Measurements from ENCODE around the gene ANKRD6.
"Not testable (repeated sequence)": the region's sequence is repeated elsewhere in the genome, so short reads cannot be mapped to it uniquely, and the experiment has no call there.

The ANKRD6 gene

DNA sequence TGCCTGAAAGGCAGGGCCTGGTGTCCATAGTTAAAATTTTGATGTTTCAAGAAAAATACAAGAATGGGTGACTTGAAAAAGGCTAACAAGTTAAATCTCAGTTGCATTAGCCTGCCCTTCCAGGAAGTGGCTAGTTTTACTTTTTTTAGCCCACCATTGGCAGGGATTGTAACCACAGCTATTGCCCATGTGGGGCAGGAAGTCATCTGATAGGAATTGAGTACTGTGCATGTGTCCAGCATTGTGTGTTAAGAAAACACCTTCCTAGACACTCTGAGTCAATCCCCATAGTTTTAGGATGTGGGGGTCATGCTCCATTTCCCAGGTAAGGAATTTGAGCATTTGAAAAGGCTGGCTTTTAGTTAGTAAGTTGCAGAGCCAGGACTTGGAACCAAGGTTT lies 178.7 kb downstream of the ANKRD6 start:
- DNase-seq, result no peak

DNA sequence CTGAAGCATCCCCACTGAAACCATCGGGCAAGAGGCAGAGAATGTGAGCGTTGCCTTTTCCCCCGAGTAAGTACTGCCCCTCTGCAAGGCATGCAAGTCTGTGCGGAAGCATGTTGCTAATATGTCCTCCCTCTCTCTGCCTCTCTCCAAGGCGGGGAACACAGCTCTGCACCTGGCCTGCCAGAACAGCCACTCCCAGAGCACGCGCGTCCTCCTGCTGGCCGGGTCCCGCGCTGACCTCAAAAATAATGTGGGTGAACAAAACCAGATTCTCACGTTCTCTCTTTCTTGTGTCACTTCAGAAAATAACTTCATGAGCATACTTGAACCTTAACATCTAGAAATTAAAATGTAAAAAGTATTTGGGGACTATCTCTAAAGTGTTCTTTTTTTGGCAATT lies 179.2 kb downstream of the ANKRD6 start:
- no peak for DNase-seq

DNA sequence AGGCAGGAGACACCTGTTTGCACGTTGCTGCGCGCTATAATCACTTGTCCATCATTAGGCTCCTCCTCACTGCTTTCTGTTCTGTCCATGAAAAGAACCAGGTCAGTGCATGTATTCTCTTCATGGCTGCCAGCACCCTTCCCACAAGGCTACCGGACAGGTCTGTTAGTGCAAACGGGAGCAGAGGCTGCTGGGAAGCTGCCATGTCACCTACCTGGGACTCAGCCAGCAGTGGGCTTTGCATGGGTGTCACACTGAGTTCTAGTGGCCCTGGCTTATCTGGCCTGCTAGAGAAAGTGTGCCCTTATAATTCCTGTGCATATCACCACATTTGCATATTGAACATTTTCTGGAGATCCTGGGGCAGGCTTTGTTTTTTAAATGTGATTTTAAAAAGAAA lies 180.8 kb downstream of the ANKRD6 start:
- DNase-seq, result no peak

DNA sequence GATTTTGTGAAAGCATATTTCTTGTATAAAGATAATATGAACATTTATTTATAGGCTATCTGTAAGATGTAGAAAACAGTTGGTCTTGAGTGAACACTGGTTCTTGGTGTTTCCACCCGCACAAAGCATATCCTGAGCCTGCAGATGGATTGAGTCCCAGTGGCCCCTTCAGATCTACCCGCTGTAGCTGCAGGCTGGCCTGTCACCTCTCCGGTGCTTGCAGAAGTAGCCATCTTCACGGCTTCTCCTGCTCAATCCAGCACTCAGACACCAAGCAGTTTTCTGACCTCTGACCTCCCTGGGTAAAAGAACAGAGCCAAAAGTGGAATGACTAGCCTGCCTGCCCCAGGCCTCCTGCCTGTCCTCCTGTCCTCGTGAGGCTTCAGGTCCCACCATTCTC lies 182.9 kb downstream of the ANKRD6 start:
- no peak for DNase-seq

DNA sequence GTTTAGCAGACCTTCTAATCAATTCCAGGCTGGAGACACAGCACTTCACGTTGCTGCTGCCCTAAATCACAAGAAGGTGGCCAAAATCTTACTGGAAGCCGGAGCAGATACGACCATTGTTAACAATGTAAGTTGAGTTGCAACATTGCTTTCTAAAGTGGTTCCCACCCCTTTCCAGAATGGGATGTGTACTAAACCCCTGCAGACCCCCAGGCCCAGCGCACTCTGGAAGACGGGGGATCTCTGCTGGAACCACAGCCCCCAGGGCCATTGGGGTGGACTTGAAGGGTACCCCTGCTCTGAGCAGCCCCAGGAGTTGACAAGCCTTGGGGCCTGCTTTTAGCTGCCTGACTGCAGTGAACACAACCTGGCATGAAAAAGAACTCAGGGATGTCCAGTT lies 183.6 kb downstream of the ANKRD6 start:
- no peak for DNase-seq

DNA sequence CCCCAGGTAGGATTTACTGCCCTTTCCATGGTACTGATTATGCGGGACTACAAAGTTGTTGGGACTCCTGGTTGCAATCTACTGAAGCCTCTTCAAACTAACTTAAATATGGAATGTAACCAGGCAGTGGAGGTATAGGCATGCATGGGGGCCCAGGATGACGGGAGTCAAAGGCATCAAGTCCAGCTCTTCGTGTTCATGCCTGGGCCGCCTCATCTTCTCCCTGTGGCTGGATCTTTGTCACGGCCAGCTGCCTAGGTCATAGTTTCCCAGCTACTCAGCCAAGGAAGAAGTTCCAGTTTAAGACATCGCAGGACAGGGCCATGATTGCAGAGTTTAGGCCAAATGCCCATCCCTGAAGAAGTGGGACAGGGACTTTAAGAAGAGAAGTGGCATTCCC lies 185.1 kb downstream of the ANKRD6 start:
- DNase-seq, result no peak

DNA sequence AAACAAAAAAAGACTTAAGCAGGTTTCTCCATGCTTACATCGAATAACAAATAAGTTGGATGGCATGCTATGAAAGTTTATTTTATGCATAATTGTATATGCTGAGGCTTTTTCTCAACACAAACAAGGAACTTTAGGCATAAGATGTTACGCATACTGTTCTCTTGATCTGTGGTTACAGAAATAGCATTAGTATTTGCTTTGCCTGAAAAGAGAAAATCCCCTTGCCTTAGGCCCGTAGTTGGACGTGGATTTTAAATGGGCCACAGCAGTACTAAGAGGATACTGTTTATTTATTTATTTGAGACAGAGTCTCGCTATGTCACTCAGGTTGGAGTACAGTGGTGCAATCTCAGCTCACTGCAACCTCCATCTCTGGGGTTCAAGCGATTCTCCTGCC lies 186.6 kb downstream of the ANKRD6 start:
- no peak for DNase-seq

DNA sequence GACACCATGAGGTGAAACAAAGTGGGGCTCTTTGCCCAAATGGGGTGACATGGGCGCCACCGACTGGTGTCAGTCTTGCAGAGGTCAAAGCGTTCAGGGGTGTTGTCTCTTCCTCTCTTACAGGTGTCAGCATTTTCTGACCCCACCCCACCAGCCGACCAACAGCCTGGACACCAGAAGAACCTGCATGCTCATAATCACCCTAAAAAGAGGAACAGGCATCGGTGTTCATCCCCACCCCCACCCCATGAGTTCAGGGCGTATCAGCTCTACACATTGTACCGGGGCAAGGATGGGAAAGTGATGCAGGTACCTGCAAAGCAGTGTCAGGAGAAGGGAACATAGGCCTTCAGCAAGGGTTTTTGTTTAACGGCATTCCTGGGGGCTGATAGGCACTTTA lies 190.8 kb downstream of the ANKRD6 start:
- DNase-seq, result no peak

DNA sequence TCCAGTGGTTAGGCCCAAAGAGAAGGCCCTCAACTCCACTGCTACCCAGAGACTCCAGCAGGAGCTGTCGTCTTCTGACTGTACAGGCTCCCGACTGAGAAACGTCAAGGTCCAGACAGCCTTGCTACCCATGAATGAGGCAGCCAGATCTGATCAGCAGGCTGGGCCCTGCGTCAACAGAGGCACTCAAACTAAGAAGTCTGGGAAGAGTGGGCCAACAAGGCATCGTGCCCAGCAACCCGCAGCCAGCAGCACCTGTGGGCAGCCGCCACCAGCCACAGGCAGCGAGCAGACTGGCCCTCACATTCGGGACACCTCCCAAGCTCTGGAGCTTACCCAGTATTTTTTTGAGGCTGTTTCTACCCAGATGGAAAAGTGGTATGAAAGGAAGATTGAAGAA lies 197.5 kb downstream of the ANKRD6 start:
- no peak for DNase-seq

DNA sequence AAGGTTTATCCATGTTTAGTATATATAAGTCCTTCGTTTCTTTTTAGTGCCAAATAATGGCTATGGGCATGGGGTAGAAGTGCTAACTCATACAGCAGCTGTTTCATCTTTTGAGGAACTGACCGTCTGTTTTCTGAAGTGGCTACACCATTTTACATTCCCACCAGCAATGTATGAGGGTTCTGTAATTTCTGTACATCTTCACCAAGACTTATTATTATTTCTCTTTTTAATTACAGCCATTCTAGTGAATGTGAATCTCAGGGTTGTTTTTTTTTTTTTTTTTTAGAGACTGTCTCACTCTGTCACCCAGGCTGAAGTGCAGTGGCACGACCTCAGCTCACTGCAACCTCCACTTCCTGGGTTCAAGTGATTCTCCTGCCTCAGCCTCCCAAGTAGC lies 203.5 kb downstream of the ANKRD6 start:
- not testable (repeated sequence) for DNase-seq

DNA sequence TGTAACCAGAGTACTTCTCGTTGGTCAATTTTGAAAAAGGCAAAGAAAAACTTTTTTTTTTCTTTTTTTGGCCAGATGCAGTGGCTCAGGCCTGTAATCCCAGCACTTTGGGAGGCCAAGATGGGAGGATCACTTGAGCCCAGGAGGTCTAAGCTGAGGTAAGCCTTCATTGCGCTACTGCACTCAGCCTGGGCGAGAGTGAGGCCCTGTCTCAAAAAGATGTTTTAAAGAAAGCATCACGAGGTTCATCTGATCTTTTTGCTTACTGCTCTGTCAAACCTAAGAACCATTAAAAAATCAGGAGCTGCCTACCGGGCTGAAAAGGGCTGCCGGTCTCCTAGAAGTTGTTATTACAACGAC lies 205.0 kb downstream of the ANKRD6 start:
- DNase-seq, result no peak

DNA sequence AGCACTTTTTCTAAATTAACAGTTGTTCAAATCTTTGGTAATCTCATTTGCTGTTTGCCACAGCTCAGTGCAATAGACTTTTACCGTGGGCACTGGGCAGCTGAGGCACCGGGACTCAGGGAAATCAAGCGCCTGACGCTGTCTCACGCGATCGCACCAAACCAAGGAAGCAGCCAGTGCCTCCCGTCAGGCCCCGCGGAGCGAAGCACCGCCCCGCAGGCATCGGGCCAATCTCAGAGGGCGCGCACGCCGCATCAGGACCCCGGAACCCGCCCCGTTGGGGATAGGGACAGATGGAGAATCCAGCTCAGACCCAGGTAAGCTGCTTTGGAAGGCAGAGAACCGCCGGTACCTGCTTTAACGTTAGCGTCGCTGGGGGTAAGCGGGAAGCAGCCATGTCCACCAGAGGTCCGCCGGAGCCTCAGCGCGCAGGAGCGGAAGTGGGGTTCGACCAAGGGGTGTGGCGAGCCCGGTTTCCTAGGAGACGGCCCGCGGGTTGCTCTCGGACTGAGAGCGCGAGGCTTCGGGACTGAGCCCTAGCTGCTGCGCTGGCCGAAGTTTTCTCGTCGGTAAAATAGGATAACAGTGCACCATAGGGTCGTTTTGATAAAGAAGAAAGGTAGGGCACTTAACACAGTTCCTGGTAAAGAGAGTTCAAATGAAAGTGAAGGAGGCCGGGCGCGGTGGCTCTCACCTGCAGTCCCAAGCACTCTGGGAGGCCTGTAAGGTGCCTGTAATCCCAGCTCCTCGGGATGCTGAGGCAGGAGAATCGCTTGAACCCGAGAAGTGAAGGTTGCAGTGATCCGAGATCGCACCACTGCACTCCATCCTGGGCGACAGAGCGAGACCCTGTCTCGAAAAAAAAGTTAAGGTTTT lies 205.6 kb downstream of the ANKRD6 start, which contains the start of gene LYRM2:
Gene LYRM2 (minus strand): TSS at position 428 of the 876 bp plus-strand sequence. CDS start 31 bp downstream, at position 397.
- DNase-seq, result peak; percentile 95

DNA sequence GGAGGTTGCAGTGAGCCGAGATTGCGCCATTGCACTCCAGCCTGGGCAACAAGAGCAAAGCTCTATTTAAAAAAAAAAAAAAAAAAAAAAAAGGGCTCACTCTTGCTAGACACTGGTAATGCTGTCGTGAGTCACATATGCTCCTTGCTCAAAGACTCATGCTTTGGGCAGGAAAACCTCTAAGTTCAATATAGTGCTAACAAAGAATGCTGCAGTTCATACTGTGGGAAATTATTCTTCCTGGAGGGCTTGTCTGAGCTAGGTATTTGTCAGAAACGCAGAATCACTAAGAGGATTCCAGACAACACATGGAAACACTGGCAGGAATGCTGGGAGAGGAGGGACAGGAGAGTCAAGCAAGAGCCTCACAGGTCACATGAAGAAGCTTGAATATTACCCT lies 207.9 kb downstream of the ANKRD6 start:
- DNase-seq, result no peak

DNA sequence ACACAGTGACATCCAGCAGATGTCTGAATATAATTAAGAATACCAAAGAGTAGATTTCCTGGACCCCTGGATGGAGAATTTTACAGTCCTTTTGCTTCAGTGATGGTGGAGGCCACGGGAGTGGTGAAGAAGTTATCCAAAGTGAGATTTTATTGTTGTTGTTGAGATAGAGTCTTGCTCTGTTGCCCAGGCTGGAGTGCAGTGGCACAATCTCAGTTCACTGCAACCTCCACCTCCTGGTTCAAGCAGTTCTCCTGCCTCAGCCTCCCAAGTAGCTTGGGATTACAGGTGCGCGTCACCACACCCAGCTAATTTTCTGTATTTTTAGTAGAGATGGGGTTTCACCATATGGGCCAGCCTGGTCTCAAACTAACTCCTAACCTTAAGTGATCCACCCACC lies 208.6 kb downstream of the ANKRD6 start:
- not testable (repeated sequence) for DNase-seq

DNA sequence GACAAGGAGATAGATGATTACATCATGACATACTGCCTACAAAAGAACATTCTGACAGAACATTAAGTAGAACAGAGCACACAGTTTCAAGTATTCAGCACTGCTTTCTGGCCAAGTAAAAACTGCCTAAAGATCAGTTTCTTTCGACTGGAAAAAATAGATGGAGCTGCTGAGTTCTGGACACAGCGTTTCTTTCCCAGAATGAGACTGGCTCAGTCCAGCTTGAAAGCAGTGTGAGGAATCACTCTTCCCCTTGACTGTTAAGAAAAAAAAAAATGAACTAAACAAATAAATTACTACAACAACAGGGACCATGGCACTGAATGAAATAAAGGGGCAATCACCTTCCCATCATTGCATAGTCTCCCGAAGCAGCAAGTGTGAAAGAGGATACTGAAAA lies 210.0 kb downstream of the ANKRD6 start:
- DNase-seq, result no peak

DNA sequence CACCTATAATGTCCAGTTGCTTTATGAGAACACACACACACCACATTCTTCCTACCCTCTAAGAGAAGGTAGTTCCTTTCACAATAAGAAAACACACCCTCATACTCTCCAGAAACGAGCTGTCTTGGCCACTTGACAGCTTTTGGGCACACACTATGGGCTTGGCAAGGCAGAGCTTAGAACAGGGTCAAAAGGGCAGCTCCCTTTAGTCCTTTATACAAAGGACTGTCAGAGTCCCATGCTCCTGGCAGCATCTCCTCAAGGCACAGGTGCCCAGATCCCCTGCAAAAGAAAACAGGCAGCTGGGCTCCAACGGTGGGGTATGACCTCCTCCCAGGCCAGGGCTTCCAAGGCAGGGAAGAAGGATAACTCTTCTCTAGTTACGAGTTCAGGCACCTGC lies 210.5 kb downstream of the ANKRD6 start:
- no peak for DNase-seq

DNA sequence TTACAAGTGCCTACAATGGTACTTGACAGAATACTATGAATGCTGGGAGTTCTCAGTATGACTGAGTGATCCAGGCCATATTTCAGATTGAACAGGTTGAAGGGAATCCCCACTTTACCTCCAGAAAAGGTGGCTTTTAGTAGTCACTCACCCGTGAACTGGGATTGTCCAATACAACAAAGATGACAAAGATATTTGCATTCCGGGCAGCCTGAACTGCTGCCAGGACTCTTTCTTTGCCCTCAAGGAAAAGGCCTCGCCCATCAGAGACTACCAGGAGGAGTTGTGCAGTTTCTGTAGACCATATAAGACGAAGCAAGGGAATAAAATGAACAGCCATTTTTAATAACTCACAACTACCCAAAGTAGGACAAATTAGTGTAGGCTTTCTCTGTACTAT lies 211.9 kb downstream of the ANKRD6 start:
- no peak for DNase-seq

DNA sequence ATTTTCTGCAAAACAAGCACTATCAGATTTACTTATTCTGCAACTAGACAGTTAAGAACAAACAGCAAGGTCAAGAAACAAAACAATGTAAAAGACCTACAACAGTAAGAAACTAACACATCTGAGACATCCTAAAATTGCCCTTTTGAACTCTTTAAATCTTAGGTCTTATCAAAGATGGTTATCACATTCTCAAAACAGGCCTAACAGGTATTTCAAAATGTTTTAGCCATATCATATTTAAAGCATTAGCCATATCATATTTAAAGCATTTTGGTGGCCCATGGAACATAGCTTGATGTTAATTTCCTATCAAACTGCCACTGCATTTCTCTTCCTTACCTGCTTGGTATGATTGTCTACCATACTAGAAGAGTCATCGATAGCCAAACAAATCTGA lies 216.7 kb downstream of the ANKRD6 start:
- no peak for DNase-seq

DNA sequence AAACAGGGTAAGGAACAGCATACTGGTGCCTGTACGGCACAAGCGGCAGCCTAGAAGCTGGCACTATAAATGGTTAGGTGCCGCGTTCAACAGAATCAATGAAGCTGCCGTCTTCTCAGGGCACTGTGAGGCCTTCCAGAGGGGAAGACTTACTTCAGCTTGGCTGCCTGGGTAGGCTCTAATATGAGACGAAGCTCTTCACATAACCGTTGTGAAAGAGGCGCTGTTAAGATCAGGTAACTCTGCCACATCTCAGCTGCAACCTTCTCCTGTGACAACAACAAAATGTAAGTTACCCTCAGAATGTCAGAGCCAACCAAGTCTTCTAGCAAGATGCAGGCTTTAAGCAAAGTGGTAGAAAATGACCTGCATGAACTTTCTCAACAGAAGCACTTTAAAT lies 217.6 kb downstream of the ANKRD6 start:
- DNase-seq, result no peak

DNA sequence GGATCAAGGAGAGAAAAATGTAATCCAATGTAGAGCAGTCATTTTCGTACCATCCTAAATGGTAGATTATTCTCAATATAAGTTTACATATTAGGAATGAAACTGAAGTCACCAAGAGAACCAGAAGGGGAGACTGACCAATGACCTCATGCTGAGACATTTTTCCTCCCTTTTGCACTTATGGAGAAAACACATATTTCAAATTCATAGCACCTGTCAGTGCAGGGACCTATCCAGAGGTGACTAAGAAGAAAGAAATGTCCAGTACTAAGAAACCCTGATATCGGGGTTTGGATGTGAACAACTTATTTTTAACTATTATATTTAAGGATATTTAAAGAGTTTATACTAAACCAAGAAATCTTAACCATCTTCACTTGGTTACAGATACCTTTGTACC lies 222.2 kb downstream of the ANKRD6 start:
- DNase-seq, result no peak

DNA sequence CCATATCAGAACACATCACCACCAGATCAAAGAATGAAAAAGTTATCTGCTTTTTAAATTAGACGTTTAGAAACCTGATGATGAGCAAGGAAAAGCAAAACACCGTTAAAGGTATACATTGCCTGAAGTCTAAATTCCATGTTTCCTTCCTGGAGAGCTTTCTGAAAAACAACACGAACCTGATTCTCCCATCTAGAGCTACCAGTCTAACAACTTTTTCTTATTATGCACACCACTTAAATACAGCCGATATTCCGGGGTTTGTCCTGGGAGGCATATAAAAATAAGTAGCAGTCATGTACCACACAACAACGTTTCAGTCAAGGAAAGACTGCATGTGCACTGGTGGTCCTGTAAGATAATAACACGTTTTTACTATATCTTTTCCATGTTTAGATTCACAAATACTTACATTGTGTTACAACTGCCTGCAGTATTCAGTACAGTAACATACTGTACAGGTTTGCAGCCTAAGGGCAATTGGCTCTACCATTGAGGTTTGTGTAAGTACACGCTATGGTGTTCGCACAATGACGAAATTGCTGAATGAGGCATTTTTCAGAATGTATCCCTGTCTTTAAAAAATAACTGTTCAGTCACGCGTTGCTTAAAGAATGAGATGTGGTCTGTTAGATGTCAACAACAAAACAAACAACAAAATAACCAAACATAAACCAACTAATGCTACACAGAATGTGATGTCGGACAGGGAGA lies 224.7 kb downstream of the ANKRD6 start:
- DNase-seq, result no peak

DNA sequence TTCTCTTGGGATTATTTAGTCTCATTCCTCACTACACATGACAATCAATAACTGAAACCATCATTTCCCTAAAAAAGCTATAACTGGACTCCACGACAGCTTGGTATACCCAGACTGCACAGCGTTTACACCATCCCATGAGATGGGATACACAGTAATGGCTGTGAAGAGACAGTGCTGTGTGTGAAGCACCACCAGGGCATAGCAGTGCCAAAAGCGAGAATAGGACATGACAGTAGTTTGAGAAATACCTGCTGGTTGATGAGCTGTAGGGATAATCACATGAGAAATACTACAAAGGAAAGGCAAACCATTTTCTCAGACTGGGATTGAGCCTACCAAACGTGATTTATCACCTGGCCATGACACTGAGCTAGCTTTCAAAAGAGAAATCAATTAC lies 228.0 kb downstream of the ANKRD6 start:
- DNase-seq, result no peak

DNA sequence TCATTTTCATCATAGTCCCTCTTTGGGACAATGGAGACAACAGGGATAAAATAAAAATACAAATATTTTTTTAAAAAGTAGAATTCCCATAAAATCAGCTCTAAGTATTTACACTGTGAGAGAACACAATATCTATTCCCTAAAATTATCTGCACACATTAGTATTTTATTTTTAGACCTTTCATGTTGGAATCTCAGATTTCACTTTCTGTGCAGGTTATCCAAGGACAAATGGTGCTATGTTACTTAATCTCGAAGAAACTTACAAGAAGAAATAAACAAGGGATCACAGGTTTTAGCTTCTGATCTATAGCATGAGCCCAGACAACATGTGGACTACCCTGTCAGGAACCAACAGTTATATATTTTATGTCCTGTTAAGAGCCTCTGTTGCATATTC lies 228.6 kb downstream of the ANKRD6 start:
- no peak for DNase-seq

DNA sequence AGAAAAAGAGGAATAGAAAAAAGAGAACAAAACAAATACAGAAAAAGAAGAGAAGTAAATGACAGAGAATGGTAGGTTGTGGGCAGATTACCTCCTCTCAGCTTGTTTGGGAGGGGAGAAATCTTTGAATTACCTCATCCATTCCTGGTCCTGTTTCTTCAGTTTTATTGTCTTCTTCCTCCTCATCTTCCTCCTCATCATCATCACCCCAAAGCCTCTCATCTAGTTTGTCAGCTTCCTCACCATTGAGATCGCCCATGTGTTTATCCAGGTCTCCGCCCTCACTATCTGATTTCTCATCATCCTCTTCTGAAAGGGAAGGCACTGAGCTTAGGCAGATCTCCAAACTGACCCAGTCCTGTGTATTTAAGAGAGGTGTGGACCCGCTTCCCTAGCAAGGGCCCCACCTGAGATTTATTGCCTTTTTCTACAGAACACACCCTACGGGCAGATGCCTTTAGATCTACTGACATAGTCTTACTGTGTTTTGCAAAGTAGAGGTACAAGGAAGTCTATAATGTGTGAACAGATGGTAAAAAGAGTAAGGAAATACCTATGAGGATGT lies 229.8 kb downstream of the ANKRD6 start:
- no peak for DNase-seq

Measured in hematopoietic multipotent progenitor cell treated with erythropoietin and hydrocortisone succinate and interleukin-3 and kit ligand, for 8 days (in vitro differentiated cells).